ENCODE data around the gene F10.

Gene F10

GRCh38 chr13:113138792-113139551 lies 16.4 kb downstream of the F10 start:
- DNase-seq (ENCODE audit: low read depth), result no peak

DNA sequence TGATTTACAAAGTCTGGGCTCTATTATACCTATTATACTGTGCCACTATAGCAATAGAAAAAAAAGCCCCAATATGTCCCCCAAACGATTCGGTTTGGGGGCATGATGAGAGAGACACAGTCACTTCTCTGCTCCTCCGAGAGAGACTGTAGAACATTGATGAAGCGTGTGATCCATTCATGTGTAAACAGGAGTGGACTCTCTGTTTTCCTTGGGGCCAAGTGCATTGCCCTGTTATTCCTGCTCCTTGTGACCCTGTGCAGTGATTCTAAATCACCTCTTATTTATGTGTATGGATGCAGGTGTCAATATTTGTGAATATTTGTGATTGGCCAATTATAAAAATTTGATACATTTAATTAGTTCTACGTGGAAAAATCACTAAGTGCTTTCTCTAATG lies 17.0 kb downstream of the F10 start:
- no peak for DNase-seq (ENCODE audit: low read depth)

DNA sequence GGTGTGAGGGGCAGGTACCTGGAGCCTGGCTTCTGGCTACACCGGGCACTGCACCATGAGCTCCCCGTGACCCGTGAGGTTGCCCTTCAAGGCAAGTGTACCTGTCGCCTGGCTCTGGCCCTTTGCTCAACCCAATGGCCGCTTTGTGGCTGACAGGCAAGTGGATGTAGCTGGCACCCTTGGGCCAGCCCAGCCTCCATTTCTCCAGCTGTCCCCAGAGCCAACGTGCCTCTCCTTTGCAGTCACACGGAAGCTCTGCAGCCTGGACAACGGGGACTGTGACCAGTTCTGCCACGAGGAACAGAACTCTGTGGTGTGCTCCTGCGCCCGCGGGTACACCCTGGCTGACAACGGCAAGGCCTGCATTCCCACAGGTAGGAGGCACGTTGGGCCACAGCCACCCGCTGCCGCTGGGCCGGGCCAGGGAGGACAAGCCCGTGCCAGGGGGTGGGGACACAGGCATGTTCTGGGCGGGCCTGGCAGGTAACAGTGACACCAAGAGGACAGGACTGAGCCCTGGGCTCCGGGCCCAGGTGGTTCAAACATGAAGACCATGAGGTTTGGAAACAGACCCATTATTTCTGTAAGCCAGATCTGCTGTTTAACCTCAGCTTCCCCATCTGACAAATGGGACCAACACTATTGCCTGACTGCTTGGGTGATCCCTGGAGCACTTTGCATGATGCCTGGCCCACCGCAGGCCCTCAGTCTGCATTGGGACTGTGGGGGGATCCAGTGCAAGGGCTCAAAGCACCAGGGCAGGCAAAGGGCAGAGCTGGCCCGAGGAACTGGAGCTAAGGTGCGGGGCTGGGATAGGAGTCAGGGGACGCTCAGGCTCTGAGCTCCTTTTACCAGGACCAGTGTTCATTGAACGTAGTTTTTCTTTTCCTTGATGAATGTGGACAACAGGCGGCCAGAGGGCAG lies 18.3 kb downstream of the F10 start:
- DNase-seq (ENCODE audit: low read depth), result no peak

DNA sequence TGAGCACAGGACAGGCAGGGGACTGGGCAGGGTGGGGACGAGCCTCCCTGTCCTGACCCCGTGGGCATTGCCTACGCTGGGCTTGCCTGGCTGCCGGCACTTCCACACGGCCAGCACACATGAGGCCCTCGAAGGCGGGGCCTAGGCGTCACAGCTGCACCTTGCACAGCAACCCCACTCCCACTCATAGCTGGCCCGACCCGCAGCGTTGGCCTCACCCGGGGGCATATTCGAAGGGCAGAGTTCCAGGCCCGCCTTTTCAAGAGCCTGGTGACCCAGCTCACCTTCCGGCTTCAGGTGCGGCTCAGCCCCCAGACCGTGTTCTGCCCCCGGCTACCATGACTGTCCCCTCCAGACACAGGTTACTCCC lies 19.0 kb downstream of the F10 start:
- DNase-seq (ENCODE audit: low read depth), result no peak

GRCh38 chr13:113142876-113143275 lies 20.3 kb downstream of the F10 start:
- no peak for DNase-seq (ENCODE audit: low read depth)

- DNase-seq (ENCODE audit: low read depth), result no peak
Measured at GRCh38 chr13:113143466-113144254, 21.1 kb downstream of the F10 start.

DNA sequence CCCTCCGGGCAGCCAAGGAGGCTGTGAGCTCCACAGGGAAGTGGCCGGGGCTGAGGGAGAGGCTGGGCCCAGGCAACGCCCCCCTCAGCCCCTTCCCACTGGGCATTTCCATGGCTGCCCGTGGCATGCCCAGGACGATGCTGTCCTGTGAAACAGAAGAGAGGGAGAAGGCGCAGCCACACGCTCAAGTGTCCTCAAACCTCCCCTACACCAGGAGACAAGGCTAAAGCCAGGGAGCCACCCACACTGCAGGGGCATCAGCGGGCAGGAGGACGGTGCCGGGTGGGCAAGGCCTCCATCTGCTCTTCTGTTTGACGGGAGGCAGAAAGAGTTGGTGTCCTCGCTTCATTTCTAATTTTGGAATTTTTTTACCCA lies 21.6 kb downstream of the F10 start:
- DNase-seq (ENCODE audit: low read depth), result no peak

- DNase-seq (ENCODE audit: low read depth), result no peak
Measured at GRCh38 chr13:113145496-113145895, 22.9 kb downstream of the F10 start.

- no peak for DNase-seq (ENCODE audit: low read depth)
Measured at GRCh38 chr13:113145911-113146598, 23.5 kb downstream of the F10 start.

DNA sequence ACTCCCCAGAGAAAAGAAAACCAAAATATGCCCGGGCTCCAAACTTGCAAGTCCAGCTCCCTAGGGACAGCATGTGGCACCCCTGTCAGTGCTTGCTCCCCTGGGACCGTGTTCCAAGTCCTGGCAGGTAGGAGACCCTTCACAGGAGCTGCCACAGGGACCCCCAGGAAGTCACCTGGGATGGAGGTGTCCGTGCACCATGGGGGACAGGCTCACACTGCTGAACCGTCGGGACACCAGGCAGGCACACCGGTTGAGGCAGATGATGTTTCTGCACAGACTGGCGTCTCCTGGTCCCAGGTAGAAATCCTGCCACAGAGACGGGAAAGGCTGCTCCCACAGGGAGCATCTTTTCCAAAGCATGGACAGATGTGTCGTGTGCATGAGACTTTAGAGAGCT lies 24.2 kb downstream of the F10 start:
- DNase-seq (ENCODE audit: low read depth), result no peak

- DNase-seq (ENCODE audit: low read depth), result no peak
Measured at GRCh38 chr13:113147206-113147605, 24.6 kb downstream of the F10 start.

- DNase-seq (ENCODE audit: low read depth), result no peak
Measured at GRCh38 chr13:113148407-113148806, 25.8 kb downstream of the F10 start.

DNA sequence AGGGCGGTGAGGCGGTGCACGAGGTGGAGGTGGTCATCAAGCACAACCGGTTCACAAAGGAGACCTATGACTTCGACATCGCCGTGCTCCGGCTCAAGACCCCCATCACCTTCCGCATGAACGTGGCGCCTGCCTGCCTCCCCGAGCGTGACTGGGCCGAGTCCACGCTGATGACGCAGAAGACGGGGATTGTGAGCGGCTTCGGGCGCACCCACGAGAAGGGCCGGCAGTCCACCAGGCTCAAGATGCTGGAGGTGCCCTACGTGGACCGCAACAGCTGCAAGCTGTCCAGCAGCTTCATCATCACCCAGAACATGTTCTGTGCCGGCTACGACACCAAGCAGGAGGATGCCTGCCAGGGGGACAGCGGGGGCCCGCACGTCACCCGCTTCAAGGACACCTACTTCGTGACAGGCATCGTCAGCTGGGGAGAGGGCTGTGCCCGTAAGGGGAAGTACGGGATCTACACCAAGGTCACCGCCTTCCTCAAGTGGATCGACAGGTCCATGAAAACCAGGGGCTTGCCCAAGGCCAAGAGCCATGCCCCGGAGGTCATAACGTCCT lies 26.4 kb downstream of the F10 start:
- DNase-seq (ENCODE audit: low read depth), result no peak

DNA sequence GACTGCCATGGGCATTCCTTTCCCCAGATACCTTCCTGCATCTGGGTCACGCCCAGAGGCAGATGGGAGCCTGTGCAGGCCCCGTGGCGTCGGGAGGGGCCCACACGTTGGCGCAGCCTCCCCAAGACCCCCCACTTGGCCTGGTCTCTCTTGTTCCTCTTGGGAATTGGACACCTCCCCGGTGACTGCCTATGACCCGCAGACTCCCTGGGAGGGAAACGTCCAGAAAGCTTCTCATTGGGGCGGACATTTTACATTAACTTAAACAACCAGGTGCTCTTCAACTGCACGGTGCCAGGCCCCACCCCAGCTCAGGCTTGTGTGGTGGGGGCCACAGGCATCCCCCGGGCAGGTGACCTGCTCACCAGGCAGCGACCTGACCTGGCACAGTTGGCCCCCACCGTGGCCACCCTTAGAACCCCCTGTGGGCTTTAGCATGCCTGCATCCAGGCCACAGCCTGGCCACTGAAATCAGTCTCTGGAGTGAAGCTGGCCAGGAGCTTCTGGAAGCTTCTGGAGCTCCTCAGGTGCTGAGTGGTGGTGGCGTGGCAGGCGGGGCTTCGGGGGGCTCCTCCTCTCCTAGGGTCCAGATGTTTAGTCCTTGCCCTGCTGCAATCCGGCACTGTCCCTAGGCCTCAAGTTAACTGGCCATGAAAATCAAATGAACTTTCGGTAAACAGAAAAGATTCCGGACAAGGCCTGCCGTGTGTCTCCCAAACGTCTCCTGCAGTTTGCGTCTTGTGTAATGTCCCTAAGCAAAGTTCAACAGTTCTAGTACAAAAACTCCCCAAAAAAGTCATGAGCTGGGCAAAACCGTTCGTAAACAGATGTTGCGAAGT lies 27.3 kb downstream of the F10 start:
- DNase-seq (ENCODE audit: low read depth), result no peak

- no peak for DNase-seq (ENCODE audit: low read depth)
Measured at GRCh38 chr13:113150550-113151365, 28.2 kb downstream of the F10 start.

DNA sequence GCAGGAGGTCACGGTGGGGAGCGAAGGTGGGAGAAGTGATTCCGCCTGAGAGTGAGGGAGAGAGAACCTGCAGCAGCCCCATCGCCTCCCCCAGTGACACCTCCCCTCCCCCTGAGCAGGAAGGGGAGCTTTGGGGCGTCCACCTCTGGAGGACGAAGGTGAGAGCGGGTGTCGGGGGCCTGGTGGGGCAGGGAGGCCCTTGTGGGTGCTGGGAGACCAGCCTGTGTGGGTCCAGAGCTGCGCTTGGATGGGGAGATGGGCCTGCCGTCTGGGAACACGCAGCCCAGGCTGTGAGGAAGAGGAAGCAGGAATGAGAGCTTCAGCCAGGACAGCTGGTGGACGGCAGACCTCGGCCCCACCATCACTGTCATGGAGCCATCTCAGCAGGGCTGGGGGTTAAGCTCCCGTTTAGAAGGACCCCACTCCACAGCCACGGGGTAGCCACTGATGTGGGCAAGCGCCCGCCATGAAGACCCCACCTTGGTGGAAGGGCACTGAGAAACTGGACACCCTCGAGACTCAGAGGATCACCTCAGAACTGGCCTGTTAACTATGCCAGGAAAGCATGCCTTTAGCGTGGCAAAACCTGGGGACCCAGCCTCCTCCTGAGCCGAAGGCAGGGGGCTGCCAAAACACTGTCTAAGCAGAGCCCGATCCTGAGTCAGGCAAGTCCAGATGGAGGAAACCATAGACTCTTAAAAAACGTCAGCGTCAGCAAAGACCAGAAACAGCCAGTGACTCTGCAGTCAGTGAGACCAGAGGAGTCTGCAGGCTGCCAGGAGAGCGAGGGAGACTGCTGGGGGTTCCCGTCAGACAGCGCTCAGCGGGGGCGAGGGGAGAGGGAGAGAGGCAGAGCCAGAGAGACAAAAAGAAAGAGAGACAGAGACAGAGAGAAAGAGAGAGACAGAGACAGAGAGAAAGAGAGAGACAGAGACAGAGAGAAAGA lies 29.4 kb downstream of the F10 start:
- DNase-seq (ENCODE audit: low read depth), result no peak

DNA sequence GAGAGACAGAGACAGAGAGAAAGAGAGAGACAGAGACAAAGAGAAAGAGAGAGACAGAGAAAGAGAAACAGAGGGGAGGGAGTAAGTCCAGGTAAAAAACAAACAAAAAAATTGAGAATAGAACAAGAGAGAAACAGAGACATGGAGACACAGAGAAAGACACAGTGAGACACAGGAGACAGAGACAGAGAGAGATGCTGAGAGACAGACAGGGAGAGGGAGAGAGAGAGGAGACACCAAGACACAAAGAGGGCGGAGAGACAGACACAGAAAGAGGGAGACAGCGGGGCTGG lies 30.0 kb downstream of the F10 start:
- no peak for DNase-seq (ENCODE audit: low read depth)

DNA sequence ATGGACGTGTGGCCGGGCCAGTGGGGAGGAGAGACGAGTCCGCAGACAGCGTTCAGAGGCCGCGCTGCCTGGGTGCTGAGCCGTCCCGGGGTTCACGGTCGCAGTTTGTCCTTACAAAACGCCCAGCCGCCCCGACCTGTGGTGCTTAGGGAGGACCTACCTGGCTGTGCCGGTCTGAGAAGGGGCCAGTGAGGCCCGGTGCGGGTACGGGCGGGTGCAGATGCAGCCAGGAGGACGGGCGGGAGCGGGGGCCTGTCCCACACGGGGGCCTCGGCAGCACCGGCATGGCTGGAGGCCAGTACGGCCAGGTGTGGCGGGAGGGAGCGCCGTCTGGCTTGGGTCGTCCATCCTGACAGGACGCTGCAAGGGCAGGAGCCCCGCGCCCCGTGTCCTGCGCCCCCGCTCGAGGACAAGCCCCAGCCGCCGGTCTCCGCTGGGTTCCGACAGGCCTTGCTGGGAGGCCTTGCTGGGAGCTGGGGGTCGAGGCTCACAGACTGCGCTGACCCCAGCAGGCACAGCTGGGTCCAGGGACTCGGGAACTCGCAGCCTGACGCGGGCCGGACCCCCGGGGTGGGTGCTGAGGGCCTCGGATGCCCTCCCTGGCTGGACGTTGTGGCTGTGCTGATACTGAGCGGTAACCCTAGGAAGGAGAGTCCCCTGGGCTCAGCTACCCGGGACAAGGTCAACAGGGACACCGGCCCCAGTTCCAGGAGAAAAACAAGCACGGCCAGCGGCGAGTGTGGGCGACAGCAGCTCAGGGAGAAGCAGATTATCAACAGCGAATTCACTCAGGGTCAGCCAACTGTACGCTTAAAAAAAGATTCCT lies 30.6 kb downstream of the F10 start:
- no peak for DNase-seq (ENCODE audit: low read depth)
